GM19240 (cell line): ENCODE measurements around the gene CYBC1.

Experiments
- DNase-seq: peaks from one replicate; pipeline ENCODE4 v3.0.0; 2011; ENCODE audit warnings: low spot score; ENCODE audit not compliant: insufficient read length

Gene CYBC1

DNA sequence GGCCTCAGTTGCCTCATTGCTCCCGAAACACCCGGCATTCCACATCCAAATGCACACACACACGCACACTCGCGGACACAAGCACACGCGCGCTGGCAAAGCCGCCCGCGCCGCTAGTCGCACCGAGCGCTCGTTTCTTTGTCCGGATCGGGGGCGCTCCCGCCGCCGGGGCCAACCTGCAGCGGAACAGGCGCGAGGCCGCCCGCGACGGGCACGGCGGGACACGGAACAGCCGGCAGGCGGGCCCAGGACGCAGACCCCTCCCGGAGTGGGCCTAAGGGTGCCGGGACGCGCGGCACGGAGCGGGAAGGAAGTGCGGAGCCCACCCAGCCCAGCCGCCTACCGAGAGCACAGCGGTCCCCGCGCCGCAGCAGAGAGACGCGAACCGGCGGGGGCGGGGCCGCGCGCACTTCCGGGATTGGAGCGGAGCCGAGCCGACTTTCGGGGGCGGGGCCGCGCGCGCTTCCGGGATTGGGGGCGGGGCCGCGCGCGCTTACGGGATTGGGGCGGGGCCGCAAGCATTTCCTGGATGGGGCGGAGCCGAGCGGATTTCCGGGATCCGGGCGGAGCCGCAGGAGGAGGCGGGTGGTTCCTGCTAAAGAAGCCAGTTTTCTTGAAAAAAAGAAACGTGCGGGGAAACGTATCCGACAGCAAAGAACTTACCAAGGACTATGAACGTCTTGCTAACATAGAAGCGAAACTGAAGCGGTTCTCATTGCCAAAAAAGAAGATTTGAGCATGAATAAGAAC is at the start of gene CYBC1:
TSS of gene CYBC1 (minus strand) at position 396 of the 750 bp plus-strand sequence. CDS start 1,498 bp downstream, outside the sequence.
- DNase-seq: peak; percentile 80

GRCh38 chr17:82497483-82498405 is 47.2 kb upstream of the CYBC1 start:
- DNase-seq: no peak

DNA sequence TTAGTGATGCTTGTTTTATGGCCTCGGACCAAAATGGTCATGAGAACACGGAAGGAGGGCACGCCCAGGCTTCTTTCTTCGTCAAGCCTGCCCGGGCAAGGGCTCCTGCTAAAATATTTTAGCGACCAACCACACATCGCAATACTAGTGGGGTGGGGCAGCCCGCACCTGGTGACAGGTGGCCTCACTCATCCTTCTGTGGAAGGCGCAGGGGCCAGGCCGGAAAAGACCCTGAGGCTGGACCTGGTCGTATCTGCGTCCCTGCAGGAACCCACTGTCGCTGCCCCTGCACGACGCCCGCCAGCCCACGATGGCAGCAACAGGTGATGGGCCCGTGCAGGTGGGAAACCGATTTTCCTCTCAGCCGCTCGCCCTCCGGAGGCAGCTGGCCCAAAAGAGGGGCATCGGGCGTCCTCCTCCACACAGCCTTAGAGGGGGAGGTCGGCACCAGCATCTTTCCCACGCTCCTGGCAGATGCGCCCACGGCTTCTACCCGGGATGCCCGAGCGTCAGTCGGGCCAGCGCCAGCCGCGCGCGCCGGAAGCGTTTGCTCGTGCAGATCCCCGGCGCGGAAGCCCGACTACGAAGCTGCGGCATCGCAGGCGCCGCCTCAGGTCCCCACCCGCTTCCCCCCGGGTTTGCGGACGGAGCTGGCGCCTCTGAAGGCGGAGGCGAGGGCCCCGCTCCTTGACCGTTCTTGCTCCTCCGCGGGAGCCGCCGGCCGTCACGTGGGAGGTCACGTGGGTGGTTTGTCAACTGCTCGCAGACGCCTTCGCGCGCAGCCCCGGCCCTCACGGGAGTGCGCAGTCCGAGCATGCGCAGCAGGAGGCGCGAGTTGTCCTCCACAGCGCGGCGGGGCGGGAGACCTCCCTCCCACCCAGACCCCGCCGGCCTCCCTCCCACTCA is 46.2 kb upstream of the CYBC1 start:
- DNase-seq: peak; percentile 65

GRCh38 chr17:82495844-82496528 is 45.4 kb upstream of the CYBC1 start:
- no peak for DNase-seq

GRCh38 chr17:82494236-82495055 is 43.9 kb upstream of the CYBC1 start:
- DNase-seq: peak; percentile 95

DNA sequence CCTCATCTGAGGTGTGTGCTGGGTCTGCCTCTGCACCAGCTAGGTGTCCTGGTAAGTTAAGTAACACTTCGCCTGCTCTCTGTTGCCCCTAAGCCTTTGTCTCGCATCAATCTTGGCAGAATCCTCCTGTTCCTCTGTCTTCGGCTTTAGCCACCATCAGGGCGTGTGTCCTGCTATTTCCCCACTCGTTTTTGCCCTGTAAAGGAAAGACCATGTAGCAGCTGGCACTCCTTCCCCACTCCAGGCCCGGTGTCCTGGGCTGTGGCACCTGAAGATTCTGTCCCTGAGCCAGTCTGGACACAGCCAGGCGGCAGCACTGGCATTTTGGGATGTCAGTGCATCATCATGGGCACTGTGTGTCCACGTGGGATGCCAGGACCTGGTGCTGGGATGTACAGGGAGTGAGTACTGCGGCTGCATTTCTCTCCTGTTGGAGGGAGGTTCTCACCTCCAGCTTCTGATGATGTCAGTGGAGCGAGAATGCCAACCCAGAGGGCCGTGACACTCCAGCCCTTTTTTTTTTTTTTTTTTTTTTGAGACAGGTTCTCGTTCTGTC is 42.8 kb upstream of the CYBC1 start:
- no peak for DNase-seq

GRCh38 chr17:82492643-82493225 is 42.2 kb upstream of the CYBC1 start:
- no peak for DNase-seq

GRCh38 chr17:82491533-82491932 is 41.0 kb upstream of the CYBC1 start:
- no peak for DNase-seq

- no peak for DNase-seq
Measured at GRCh38 chr17:82491196-82491530, 40.6 kb upstream of the CYBC1 start.

DNA sequence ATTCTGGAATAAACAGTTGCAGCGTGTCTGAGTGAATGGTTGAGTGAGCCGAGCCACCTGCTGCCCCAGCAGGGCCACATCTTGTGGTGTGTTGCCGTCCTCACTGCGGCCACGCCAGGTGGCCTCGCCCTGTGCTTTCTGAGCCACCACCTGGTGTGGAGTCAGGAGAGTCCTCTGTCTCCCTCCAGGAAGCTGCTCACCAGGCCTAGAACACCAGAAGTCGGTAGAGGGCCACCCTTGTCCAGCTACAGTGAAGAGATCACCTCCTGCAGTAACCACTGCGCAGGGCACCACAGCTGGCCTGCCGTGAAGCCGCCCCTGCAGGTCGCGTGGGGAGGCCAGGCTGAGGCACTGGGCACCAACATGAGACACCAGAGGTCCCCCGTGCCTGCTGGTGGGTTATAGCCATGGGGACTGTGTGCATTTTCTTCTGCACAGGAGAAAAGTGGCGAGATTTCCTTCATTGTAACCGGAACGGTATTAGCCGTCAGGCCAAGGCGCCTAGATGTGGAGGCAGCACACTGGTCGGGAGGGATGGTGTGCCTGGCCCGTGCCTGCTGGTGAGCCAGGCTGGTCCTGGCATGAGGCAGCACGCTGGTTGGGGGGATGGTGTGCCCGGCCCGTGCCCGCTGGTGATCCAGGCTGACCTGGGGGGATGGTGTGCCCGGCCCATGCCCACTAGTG is 40.1 kb upstream of the CYBC1 start:
- DNase-seq: no peak

DNA sequence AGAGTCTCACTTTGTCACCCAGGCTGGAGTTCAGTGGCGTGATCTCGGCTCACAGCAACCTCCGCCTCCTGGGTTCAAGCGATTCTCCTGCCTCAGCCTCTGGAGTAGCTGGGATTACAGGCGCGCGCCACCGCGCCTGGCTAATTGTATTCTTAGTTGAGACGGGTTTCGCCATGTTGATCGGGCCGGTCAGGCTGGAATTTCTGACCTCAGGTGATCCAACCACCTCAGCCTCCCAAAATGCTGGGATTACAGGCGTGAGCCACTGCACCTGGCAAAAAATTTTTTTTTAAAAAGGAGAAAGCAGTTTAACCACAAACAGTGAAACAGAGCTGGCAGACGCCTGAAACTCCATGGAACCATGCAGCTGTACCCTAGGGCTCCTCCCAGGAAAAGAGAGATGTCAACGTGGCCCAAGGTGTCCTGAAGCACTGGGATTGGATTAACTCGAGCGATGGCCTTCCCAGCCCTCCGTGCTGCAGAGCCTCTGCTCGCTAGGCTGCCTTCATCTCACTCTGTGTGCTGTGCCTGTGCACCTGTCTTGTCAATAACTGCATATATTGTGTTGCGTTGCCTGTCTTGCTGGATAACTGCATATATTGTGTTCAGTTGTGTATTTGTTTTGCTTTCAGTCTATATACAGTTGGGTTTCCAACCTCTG is 39.4 kb upstream of the CYBC1 start:
- no peak for DNase-seq

- no peak for DNase-seq
Measured at GRCh38 chr17:82489117-82489516, 38.6 kb upstream of the CYBC1 start.

DNA sequence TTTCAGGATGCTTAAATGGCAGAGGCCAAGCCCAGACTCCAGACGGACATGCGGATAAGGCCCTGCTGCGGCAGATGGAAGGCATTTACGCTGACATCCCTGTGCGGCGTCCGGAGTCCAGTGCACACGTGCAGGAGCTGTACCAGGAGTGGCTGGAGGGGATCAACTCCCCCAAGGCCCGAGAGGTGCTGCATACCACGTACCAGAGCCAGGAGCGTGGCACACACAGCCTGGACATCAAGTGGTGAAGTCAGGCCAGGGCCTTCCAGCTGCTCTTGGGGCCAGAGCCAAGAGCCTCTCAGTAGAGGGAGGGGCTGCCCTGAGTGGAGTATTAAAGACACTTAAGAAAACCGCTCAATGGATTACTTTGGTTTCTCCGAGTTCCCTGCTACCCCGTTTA is 37.4 kb upstream of the CYBC1 start:
- DNase-seq: no peak

GRCh38 chr17:82486231-82487094 is 35.9 kb upstream of the CYBC1 start:
- no peak for DNase-seq

DNA sequence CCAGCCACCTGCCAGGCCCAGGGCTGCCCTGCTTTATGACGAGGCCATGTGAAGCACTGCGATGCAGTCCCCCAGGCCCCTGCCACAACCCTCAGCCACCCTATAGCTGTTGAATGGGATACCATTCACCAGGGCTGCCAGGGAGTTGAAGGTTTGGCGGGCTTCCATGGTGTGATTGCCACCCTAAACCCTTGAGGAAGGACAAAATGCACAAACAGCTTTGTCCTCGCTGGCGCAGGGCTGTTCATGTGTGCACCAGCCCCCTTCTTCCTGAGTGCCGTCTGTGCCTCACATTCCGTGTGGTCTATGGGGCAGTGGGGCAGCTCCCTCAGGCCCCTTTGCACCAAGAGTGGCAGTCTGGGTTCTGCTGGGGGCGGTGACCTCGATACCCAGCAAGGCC is 33.3 kb upstream of the CYBC1 start:
- no peak for DNase-seq

DNA sequence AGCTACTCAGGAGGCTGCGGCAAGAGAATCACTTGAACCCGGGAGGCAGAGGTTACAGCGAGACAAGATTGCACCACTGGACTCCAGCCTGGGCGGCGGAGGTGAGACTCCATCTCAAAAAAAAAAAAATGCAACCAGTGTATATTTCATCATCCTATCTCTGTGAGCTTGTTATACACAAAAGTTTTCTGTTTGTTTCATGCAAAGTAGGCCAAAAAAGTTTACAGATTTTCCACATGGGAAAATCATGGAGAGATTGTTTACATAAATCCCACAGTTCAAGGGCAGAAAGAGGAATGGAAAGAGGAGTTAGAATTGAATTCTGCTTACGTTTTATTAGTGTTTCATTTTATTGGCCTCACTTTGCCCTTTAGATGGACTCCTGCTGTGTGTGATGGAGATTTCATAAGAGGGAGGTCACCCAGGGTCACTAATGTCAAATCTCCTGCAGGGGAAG is 32.7 kb upstream of the CYBC1 start:
- no peak for DNase-seq

- DNase-seq: no peak
Measured at GRCh38 chr17:82480318-82480717, 29.8 kb upstream of the CYBC1 start.
